Measurements from ENCODE around the gene NUDT4. TPM values are rescaled to one million over a fixed set of nuclear protein-coding genes. Genes with fewer than 3 reads are reported as not detected.

Gene NUDT4
- total and polyA plus RNA-seq, 2 of the 4 experiments (the other 2 are of a cell fraction): 23.6 to 25.6 TPM

- no peaks in the 10 kb centered on the region for H3K36me3 ChIP-seq (ENCODE audit: control insufficient read depth, insufficient read depth, low read length)
- H4K5ac ChIP-seq (ENCODE audit: low read depth, low read length): no peak overlapping the region
- intact Hi-C loops (cut with micrococcal nuclease) (no loop called here), in situ Hi-C loops (cut with MboI; ENCODE audit: low sequenced_read_pairs) (no loop called here), dilution Hi-C loops (cut with HindIII; ENCODE audit: low sequenced_read_pairs, unreplicated experiment) (no loop called here)
- ChIA-PET POLR2A (ENCODE audit: unreplicated experiment) (no interaction called here), CTCF (no interaction called here)
- H2AFZ ChIP-seq (replicated peaks; ENCODE audit: low read length, poor library complexity): no peak overlapping the region
- H3K4me3 ChIP-seq (ENCODE audit: insufficient read depth, low read depth, low read length): no peak overlapping the region
- H3K27me3 ChIP-seq (ENCODE audit: control insufficient read depth, insufficient read depth, low read length): no peaks in the 10 kb centered on the region
- TF ChIP-seq FOS (IDR thresholded peaks at IDR 0.05; ENCODE audit: low read depth, low read length) (no peak), MAFK (IDR thresholded peaks at IDR 0.05; ENCODE audit: low read depth, low read length) (no peak), USF2 (IDR thresholded peaks at IDR 0.05; ENCODE audit: low read depth, low read length) (no peak), RAD21 (IDR thresholded peaks at IDR 0.05; ENCODE audit: low read length) (no peak), MAZ (IDR thresholded peaks at IDR 0.05; ENCODE audit: borderline replicate concordance, low read depth, low read length) (no peak), ELK1 (IDR thresholded peaks at IDR 0.05; ENCODE audit: borderline replicate concordance, low read depth, low read length) (no peak), CTCF (conservative IDR thresholded peaks at IDR 0.05; ENCODE audit: low read depth, low read length) (no peak), MXI1 (IDR thresholded peaks at IDR 0.05; ENCODE audit: borderline replicate concordance, low read depth, low read length) (no peak), RCOR1 (IDR thresholded peaks at IDR 0.05; ENCODE audit: insufficient replicate concordance, low read length) (no peak), POLR2A (IDR thresholded peaks at IDR 0.05; ENCODE audit: low read depth, low read length) (no peak), BHLHE40 (IDR thresholded peaks at IDR 0.05; ENCODE audit: low read depth, low read length) (no peak)
- H3K4me2 ChIP-seq (ENCODE audit: low read depth, low read length): no peak overlapping the region
- no peak overlapping the region for H2BK15ac ChIP-seq (ENCODE audit: low read depth, low read length)
- DNase-seq (peak; percentile 25), ATAC-seq (ENCODE audit: low read depth) (no peak)
- no peak overlapping the region for H3K9ac ChIP-seq (ENCODE audit: low read depth, low read length)
- no peak overlapping the region for H3K23ac ChIP-seq (ENCODE audit: low read depth, low read length)
- no peaks in the 10 kb centered on the region for H3K9me3 ChIP-seq (ENCODE audit: control insufficient read depth, insufficient read depth, low read length)
- H4K20me1 ChIP-seq (ENCODE audit: insufficient read depth, low read length): no peaks in the 10 kb centered on the region
- H3K79me1 ChIP-seq (ENCODE audit: low read depth in 1 of 2, low read length in 2 of 2): no peaks in the 10 kb centered on the region
- H3K9me1 ChIP-seq (ENCODE audit: insufficient read depth, low read length): no peaks in the 10 kb centered on the region
- H4K8ac ChIP-seq (ENCODE audit: low read depth in 2 of 2, low read length in 2 of 2): no peak overlapping the region
- no peak overlapping the region for H2BK120ac ChIP-seq (ENCODE audit: low read depth, low read length)
- no peak overlapping the region for H4K91ac ChIP-seq (ENCODE audit: insufficient read depth, low read depth, low read length)
- WGBS, 2 experiments (ENCODE audit: extremely low coverage in 2 of 2, insufficient read length in 1 of 2): no CpG with 5 or more reads among the region's 2 CpGs
- no TSS peak for BruUV-seq (replicated peaks)
- H2BK20ac ChIP-seq (ENCODE audit: low read depth, low read length): no peak overlapping the region
- no peak overlapping the region for H3K18ac ChIP-seq (ENCODE audit: low read depth, low read length)
- H3K4me1 ChIP-seq (ENCODE audit: control insufficient read depth, insufficient read depth, low read length): no peaks in the 10 kb centered on the region; the same call in 1 of the 2 replicates
- no peak overlapping the region for H2BK5ac ChIP-seq (ENCODE audit: low read depth, low read length, poor library complexity, severe bottlenecking)
- no peak overlapping the region for H3K56ac ChIP-seq (ENCODE audit: extremely low read depth, insufficient read depth, low read length)
- H2AK9ac ChIP-seq (replicated peaks; ENCODE audit: low read depth, low read length, poor library complexity): no peak overlapping the region
- H3K4ac ChIP-seq (ENCODE audit: low read depth, low read length): no peak overlapping the region
- H3K27ac ChIP-seq (ENCODE audit: insufficient read depth, low read length): no peak overlapping the region
- H3K14ac ChIP-seq (replicated peaks; ENCODE audit: low read depth, low read length): no peak overlapping the region
- H2AK5ac ChIP-seq (ENCODE audit: low read depth, low read length): no peak overlapping the region
Observed at GRCh38 chr12:93358821-93359220, 18.9 kb upstream of the NUDT4 start.

Measured in IMR-90 (cell line).